K562 (cell line): ENCODE measurements around the gene TMEM45B. TPM values are rescaled to one million over a fixed set of nuclear protein-coding genes. Genes with fewer than 3 reads are reported as not detected.
A peak's percentile ranks its signal among the peaks of the same experiment; 100 is the strongest.

Experiments used
- ATAC-seq: fragments of 200-7000 bp; cut with Tn5 transposase; 3 replicates; pipeline ENCODE4 v1.9.1; 2020; ENCODE audit warnings: moderate library complexity
- BruUV-seq: library from RNA; stranded (reverse); fragments of 400-500 nt; replicated peaks from 2 replicates; lab custom pipeline; 2021; lab: Mats Ljungman, UMichigan
- CTCF ChIA-PET: fragments of 300-600 bp; formaldehyde crosslinking; extraction: SDS; loops from one replicate; lab custom pipeline; 2021; ENCODE audit warnings: low intra/inter-chr PET ratio; lab: Yijun Ruan, JAX
- POLR2A ChIA-PET: fragments of 300-600, 350-650 bp; sonication (Branson Sonifier 250); formaldehyde crosslinking; extraction: SDS; loops from one replicate; lab custom pipeline; 2021; ENCODE audit warnings: antibody characterized with exemption, inconsistent platforms; lab: Yijun Ruan, JAX
- DNase-seq, 4 experiments: peaks; one replicate each; pipeline versions ENCODE4 v3.0.0 to v3.0.0-alpha.2; 2011 to 2018; ENCODE audit warnings: low spot score in 3 of 4, mixed read lengths in 3 of 4; ENCODE audit errors: extremely low read depth in 1 of 4
- FAIRE-seq: peaks from 2 replicates; lab custom pipeline; 2011; peaks lifted over from hg19 to GRCh38; lab: Jason Lieb, UNC
- H2AFZ ChIP-seq: 2 replicates; pipeline ENCODE4 v1.6.0; 2011; ENCODE audit warnings: low read depth, low read length, control low read depth, inconsistent platforms
- H3K27ac ChIP-seq: fragments of 200-600 bp; 3 replicates; pipeline ENCODE4 v1.8.0; 2011; ENCODE audit warnings: low read depth, mild to moderate bottlenecking, control low read depth, inconsistent platforms, low read length, moderate library complexity, mixed read lengths; ENCODE audit errors: extremely low read depth
- H3K27me3 ChIP-seq, 2 experiments: fragments of 300-600 bp in 1 of 2; 2 replicates in 1 of 2; 3 replicates in 1 of 2; pipeline versions ENCODE4 v1.6.0 to v1.8.0; 2011; ENCODE audit warnings: inconsistent platforms in 2 of 2, low read length in 2 of 2, mild to moderate bottlenecking in 1 of 2, mixed read lengths in 1 of 2, moderate library complexity in 1 of 2; ENCODE audit not compliant: control insufficient read depth in 2 of 2, insufficient read depth in 2 of 2
- H3K36me3 ChIP-seq: fragments of 300-600 bp; 3 replicates; pipeline ENCODE4 v1.8.0; 2011; ENCODE audit warnings: mild to moderate bottlenecking, low read length, inconsistent platforms; ENCODE audit not compliant: control insufficient read depth, insufficient read depth
- H3K4me1 ChIP-seq, 2 experiments: fragments of 200-600 bp in 1 of 2; replicated peaks in 1 of 2; 2 replicates in 1 of 2; 3 replicates in 1 of 2; pipeline versions ENCODE4 v1.5.1 to v1.8.0; 2011; ENCODE audit warnings: inconsistent platforms in 2 of 2, low read length in 2 of 2, mild to moderate bottlenecking in 1 of 2, mixed read lengths in 1 of 2, moderate library complexity in 1 of 2; ENCODE audit not compliant: control insufficient read depth in 2 of 2, insufficient read depth in 2 of 2
- H3K4me2 ChIP-seq: 2 replicates; pipeline ENCODE4 v1.6.1; 2011; ENCODE audit warnings: low read length, control low read depth, inconsistent platforms, mixed read lengths; ENCODE audit not compliant: insufficient read depth
- H3K4me3 ChIP-seq: fragments of 200-600 bp; sonication (generic), shearing (Covaris generic); 2 replicates; pipeline ENCODE4 v1.5.1; 2016; ENCODE audit warnings: control low read depth, inconsistent platforms
- H3K79me2 ChIP-seq: fragments of 200-600 bp; 3 replicates; pipeline ENCODE4 v1.8.0; 2011; ENCODE audit warnings: low read length, inconsistent platforms; ENCODE audit not compliant: control insufficient read depth, insufficient read depth
- H3K9ac ChIP-seq, 2 experiments: 2 replicates each; pipeline versions ENCODE4 v1.6.0 to v1.6.1; 2011; ENCODE audit warnings: low read depth in 2 of 2, low read length in 2 of 2, control low read depth in 1 of 2, inconsistent platforms in 1 of 2, mild to moderate bottlenecking in 1 of 2, mixed read lengths in 1 of 2; ENCODE audit not compliant: insufficient read depth in 1 of 2
- H3K9me1 ChIP-seq: one replicate; pipeline ENCODE4 v1.6.0; 2011; ENCODE audit warnings: inconsistent platforms, mild to moderate bottlenecking, low read length, moderate library complexity; ENCODE audit not compliant: control insufficient read depth, insufficient read depth
- H3K9me3 ChIP-seq: replicated peaks from 2 replicates; pipeline ENCODE4 v1.5.1; 2011; ENCODE audit warnings: low read depth, low read length, inconsistent platforms; ENCODE audit not compliant: control insufficient read depth, insufficient read depth
- H4K20me1 ChIP-seq: replicated peaks from 2 replicates; pipeline ENCODE4 v1.6.1; 2011; ENCODE audit warnings: low read length, inconsistent platforms, mixed read lengths; ENCODE audit not compliant: control insufficient read depth, insufficient read depth
- ARID1B ChIP-seq: fragments of 450-650 bp; IDR thresholded peaks from 2 replicates; pipeline ENCODE4 v1.6.1; 2016; ENCODE audit warnings: antibody characterized with exemption, mild to moderate bottlenecking, inconsistent platforms
- ARID2 ChIP-seq: fragments of 450-650 bp; IDR thresholded peaks from 2 replicates; pipeline ENCODE4 v1.6.1; 2017; ENCODE audit warnings: antibody characterized with exemption, mild to moderate bottlenecking
- CXXC5 ChIP-seq: fragments of 250-450 bp; sonication (Bioruptor Pico); IDR thresholded peaks from 2 replicates; pipeline ENCODE4 v1.8.0; 2022; ENCODE audit warnings: inconsistent platforms, mild to moderate bottlenecking, moderate library complexity
- NCOR1 ChIP-seq: fragments of 450-650 bp; IDR thresholded peaks from 2 replicates; pipeline ENCODE4 v1.6.1; 2016; ENCODE audit warnings: mild to moderate bottlenecking, moderate library complexity
- POLR2AphosphoS5 ChIP-seq: IDR thresholded peaks from 2 replicates; pipeline ENCODE4 v1.6.1; 2011; ENCODE audit warnings: mild to moderate bottlenecking, low read depth, low read length, moderate library complexity; ENCODE audit not compliant: control insufficient read depth, insufficient read depth
- PRMT5 ChIP-seq: sonication (generic); formaldehyde crosslinking; IDR thresholded peaks from 2 replicates; pipeline ENCODE4 v1.5.0; 2020; ENCODE audit warnings: missing genetic modification reagents
- SMAD3 ChIP-seq: fragments of 450-650 bp; formaldehyde crosslinking; conservative IDR thresholded peaks from 2 replicates; pipeline ENCODE4 v1.4.0; 2020; ENCODE audit warnings: mild to moderate bottlenecking
- SMARCB1 ChIP-seq: IDR thresholded peaks from 2 replicates; pipeline ENCODE4 v1.6.1; 2011; ENCODE audit warnings: improper control_type of control experiment, low read depth; ENCODE audit not compliant: insufficient read length
- SMARCC2 ChIP-seq: fragments of 450-650 bp; IDR thresholded peaks from 2 replicates; pipeline ENCODE4 v1.6.1; 2017; ENCODE audit warnings: antibody characterized with exemption, moderate library complexity, mild to moderate bottlenecking, low read depth
- TAL1 ChIP-seq: fragments of 450-650 bp; IDR thresholded peaks from 2 replicates; pipeline ENCODE4 v1.6.1; 2016; ENCODE audit warnings: mild to moderate bottlenecking
- TCF3 ChIP-seq: sonication (generic); formaldehyde crosslinking; IDR thresholded peaks from 2 replicates; pipeline ENCODE4 v1.4.0; 2020; ENCODE audit warnings: mild to moderate bottlenecking, missing genetic modification reagents
- TFAM ChIP-seq: fragments of 250-450 bp; sonication (Bioruptor Pico); conservative IDR thresholded peaks from 2 replicates; pipeline ENCODE4 v1.5.0; 2021; ENCODE audit warnings: mild to moderate bottlenecking, moderate library complexity
- ZNF311 ChIP-seq: fragments of 250-450 bp; sonication (Bioruptor Pico); IDR thresholded peaks from 2 replicates; pipeline ENCODE4 v1.4.0; 2020; ENCODE audit warnings: mild to moderate bottlenecking, moderate library complexity
- WGBS: fragments of 100-300 bp; shearing (Covaris generic); methylation state at CpG from one replicate; pipeline ENCODE4 v1.1.6; 2016; ENCODE audit warnings: low coverage, mixed read lengths; ENCODE audit not compliant: insufficient coverage; ENCODE audit errors: missing lambda C conversion rate; 5-methylcytosine and 5-hydroxymethylcytosine counted together
- in situ Hi-C: fragments of 300-500 bp; cut with MboI; formaldehyde crosslinking; loops from 4 replicates; pipeline ENCODE4 v1.15.0; 2018; ENCODE audit warnings: inconsistent platforms, mixed read lengths
- intact Hi-C: fragments of 100-400 bp; cut with micrococcal nuclease; formaldehyde crosslinking; loops from 2 replicates; pipeline ENCODE4 v1.14.2; 2022
- polyA plus RNA-seq, 8 experiments: library from polyadenylated mRNA; depleted of rRNA in 4 of 8; stranded (reverse) in 5 of 8; unstranded in 3 of 8; fragments of >200 nt; fragmentation: Nextera tagmentation in 2 of 8; fragmentation: Illumina TruSeq in 1 of 8; extraction: Ambion mirVana in 2 of 8; extraction: Trizol in 1 of 8; gene quantifications; 2 replicates each; pipeline versions ENCODE4 v1.2.1 to v1.2.3, GENCODE V29; 2011 to 2014; ENCODE audit warnings: inconsistent platforms in 1 of 8, missing spikeins in 1 of 8
- total RNA-seq, 7 experiments: library from RNA; depleted of rRNA in 6 of 7; stranded (reverse); fragments of >200 nt in 6 of 7; fragmentation: Illumina TruSeq in 2 of 7; extraction: Trizol in 2 of 7; gene quantifications; 2 replicates each; pipeline versions ENCODE4 v1.2.1 to v1.2.3, GENCODE V29; 2011 to 2021; ENCODE audit warnings: low replicate concordance in 1 of 7
- TF ChIP-seq, protein P1 (sequence below): conservative IDR thresholded peaks from 2 replicates; pipeline ENCODE4 v1.6.1; 2011; ENCODE audit warnings: low read depth, mild to moderate bottlenecking, low read length; ENCODE audit not compliant: control insufficient read depth
- TF ChIP-seq, protein P2 (sequence below): fragments of 200-800 bp; sonication (Bioruptor generic); IDR thresholded peaks from 2 replicates; pipeline ENCODE4 v1.6.1; 2017; ENCODE audit warnings: missing genetic modification characterization, missing compliant biosample characterization
- TF ChIP-seq, protein P3 (sequence below), 2 experiments: fragments of 200-800 bp in 1 of 2; sonication (Bioruptor generic) in 1 of 2; sonication (generic) in 1 of 2; formaldehyde crosslinking in 1 of 2; IDR thresholded peaks in 1 of 2; conservative IDR thresholded peaks in 1 of 2; 2 replicates each; pipeline versions ENCODE4 v1.5.0 to v1.6.1; 2016 to 2020; ENCODE audit warnings: missing compliant biosample characterization in 1 of 2, missing genetic modification characterization in 1 of 2, missing genetic modification reagents in 1 of 2
- TF ChIP-seq, protein P4 (sequence below): fragments of 450-650 bp; formaldehyde crosslinking; IDR thresholded peaks from 2 replicates; pipeline ENCODE4 v1.4.0; 2020; ENCODE audit warnings: mild to moderate bottlenecking, moderate library complexity

TMEM45B gene
- total and polyA plus RNA-seq, 9 of the 15 experiments (the other 6 are each of a cell fraction or from before 2014, with no cell fraction given) = 0.07 TPM; not detected in 8

DNA sequence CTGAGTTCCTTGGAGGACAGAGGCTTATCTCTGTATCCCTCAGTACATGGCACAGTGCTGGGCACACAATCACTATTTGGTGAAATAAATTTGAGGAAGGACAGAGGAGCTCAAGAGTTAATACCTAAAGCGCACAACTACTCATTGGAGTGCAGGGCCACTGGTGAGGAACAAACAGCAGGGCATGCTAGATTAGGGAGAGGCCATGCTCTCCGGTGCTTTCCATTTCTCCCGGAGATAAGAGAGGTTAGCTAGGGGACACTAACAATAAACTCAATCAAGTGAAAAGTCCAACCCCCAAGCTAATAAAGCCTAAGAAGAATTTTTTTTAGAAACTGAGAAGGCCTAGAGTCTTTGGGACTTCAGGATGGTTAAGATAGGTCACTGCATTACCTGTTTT is 50.7 kb downstream of the TMEM45B start:
- WGBS = 44% methylated on average over 3 of the region's 3 CpGs
- H3K9ac ChIP-seq = no peak overlapping the region
- H4K20me1 ChIP-seq = no peaks in the 10 kb centered on the region
- CTCF ChIA-PET = no interaction called here
- H3K9me1 ChIP-seq = no peaks in the 10 kb centered on the region
- intact Hi-C loops (loop anchor here (10.0 kb wide), 1 partner anchor 102 kb away; no protein-coding TSS in a partner anchor), in situ Hi-C loops (no loop called here)
- no peak overlapping the region for H3K27ac ChIP-seq
- no peaks in the 10 kb centered on the region for H3K9me3 ChIP-seq
- H3K4me2 ChIP-seq = peak overlapping the region; percentile 40
- H2AFZ ChIP-seq = no peak overlapping the region
- no peaks in the 10 kb centered on the region for H3K79me2 ChIP-seq
- H3K36me3 ChIP-seq = peaks cover 89% of the 10 kb centered on the region
- FAIRE-seq = peak; percentile 80
- H3K27me3 ChIP-seq = no peaks in the 10 kb centered on the region
- BruUV-seq = no TSS peak
- H3K4me1 ChIP-seq = peaks cover 4 to 10% of the 10 kb centered on the region in 2 experiments; a peak in 4 of 5 replicates
- peak; percentile 85 for ATAC-seq
- POLR2A ChIA-PET = interaction anchor here (0.6 kb wide), 2 partner anchors 28 to 80 kb away, joined by 3 read pairs; no protein-coding TSS in a partner anchor
- no peak overlapping the region for H3K4me3 ChIP-seq
- DNase-seq = peak in 2 of 4 experiments; percentile 37 to 48
- TF ChIP-seq POLR2AphosphoS5 (0 out of 2 replicates have a peak, but pooled peaks have one; percentile 30), ZNF311 (no peak), ARID2 (no peak), SMARCB1 (no peak), TCF3 (CRISPR knock-in tag) (peak; percentile 60), SMARCC2 (no peak), TAL1 (peak; percentile 45; the same call in 1 of the 2 replicates), ARID1B (peak; percentile 63), PRMT5 (CRISPR knock-in tag) (no peak), NCOR1 (peak; percentile 31; the same call in 1 of the 2 replicates), CXXC5 (CRISPR knock-in tag) (no peak), SMAD3 (CRISPR knock-in tag) (no peak), TFAM (CRISPR knock-in tag) (no peak)
- TF ChIP-seq, protein P1, sequence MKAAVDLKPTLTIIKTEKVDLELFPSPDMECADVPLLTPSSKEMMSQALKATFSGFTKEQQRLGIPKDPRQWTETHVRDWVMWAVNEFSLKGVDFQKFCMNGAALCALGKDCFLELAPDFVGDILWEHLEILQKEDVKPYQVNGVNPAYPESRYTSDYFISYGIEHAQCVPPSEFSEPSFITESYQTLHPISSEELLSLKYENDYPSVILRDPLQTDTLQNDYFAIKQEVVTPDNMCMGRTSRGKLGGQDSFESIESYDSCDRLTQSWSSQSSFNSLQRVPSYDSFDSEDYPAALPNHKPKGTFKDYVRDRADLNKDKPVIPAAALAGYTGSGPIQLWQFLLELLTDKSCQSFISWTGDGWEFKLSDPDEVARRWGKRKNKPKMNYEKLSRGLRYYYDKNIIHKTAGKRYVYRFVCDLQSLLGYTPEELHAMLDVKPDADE = no peak
- TF ChIP-seq, protein P2, sequence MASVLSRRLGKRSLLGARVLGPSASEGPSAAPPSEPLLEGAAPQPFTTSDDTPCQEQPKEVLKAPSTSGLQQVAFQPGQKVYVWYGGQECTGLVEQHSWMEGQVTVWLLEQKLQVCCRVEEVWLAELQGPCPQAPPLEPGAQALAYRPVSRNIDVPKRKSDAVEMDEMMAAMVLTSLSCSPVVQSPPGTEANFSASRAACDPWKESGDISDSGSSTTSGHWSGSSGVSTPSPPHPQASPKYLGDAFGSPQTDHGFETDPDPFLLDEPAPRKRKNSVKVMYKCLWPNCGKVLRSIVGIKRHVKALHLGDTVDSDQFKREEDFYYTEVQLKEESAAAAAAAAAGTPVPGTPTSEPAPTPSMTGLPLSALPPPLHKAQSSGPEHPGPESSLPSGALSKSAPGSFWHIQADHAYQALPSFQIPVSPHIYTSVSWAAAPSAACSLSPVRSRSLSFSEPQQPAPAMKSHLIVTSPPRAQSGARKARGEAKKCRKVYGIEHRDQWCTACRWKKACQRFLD = no peak
- TF ChIP-seq, protein P3, sequence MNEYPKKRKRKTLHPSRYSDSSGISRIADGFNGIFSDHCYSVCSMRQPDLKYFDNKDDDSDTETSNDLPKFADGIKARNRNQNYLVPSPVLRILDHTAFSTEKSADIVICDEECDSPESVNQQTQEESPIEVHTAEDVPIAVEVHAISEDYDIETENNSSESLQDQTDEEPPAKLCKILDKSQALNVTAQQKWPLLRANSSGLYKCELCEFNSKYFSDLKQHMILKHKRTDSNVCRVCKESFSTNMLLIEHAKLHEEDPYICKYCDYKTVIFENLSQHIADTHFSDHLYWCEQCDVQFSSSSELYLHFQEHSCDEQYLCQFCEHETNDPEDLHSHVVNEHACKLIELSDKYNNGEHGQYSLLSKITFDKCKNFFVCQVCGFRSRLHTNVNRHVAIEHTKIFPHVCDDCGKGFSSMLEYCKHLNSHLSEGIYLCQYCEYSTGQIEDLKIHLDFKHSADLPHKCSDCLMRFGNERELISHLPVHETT (CRISPR knock-in tag; conservative IDR thresholded peaks at IDR 0.05 in 1 of 2, IDR thresholded peaks at IDR 0.05 in 1 of 2) = no peak
- TF ChIP-seq, protein P4, sequence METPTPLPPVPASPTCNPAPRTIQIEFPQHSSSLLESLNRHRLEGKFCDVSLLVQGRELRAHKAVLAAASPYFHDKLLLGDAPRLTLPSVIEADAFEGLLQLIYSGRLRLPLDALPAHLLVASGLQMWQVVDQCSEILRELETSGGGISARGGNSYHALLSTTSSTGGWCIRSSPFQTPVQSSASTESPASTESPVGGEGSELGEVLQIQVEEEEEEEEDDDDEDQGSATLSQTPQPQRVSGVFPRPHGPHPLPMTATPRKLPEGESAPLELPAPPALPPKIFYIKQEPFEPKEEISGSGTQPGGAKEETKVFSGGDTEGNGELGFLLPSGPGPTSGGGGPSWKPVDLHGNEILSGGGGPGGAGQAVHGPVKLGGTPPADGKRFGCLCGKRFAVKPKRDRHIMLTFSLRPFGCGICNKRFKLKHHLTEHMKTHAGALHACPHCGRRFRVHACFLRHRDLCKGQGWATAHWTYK = no peak
